DMS79 treated with DMSO at 0.1 percent for 48 hours (cell line): ENCODE data around the gene SLC6A3.
"Not testable (repeated sequence)": the region's sequence is repeated elsewhere in the genome, so short reads cannot be mapped to it uniquely, and the experiment has no call there.

Experiments
- DNase-seq: peaks from one replicate; lab custom pipeline; 2025; lab: John Stamatoyannopoulos, UW

The SLC6A3 gene

GRCh38 chr5:1477341-1477740 lies 32.1 kb upstream of the SLC6A3 start:
- DNase-seq: no peak

GRCh38 chr5:1476967-1477310 lies 31.7 kb upstream of the SLC6A3 start:
- no peak for DNase-seq

GRCh38 chr5:1476181-1476966 lies 31.1 kb upstream of the SLC6A3 start:
- DNase-seq: no peak

GRCh38 chr5:1475544-1475900 lies 30.3 kb upstream of the SLC6A3 start:
- not testable (repeated sequence) for DNase-seq

GRCh38 chr5:1474866-1475543 lies 29.8 kb upstream of the SLC6A3 start:
- no peak for DNase-seq

GRCh38 chr5:1474183-1474839 lies 29.1 kb upstream of the SLC6A3 start:
- DNase-seq: no peak

- no peak for DNase-seq
Observed at GRCh38 chr5:1473746-1474145, 28.5 kb upstream of the SLC6A3 start.

GRCh38 chr5:1472964-1473628 lies 27.9 kb upstream of the SLC6A3 start:
- no peak for DNase-seq

GRCh38 chr5:1471997-1472963 lies 27.0 kb upstream of the SLC6A3 start:
- DNase-seq: no peak

GRCh38 chr5:1471240-1471853 lies 26.1 kb upstream of the SLC6A3 start:
- DNase-seq: no peak

GRCh38 chr5:1470762-1471211 lies 25.5 kb upstream of the SLC6A3 start:
- no peak for DNase-seq

GRCh38 chr5:1468629-1469527 lies 23.6 kb upstream of the SLC6A3 start:
- DNase-seq: no peak

GRCh38 chr5:1468247-1468612 lies 23.0 kb upstream of the SLC6A3 start:
- DNase-seq: no peak

GRCh38 chr5:1467341-1468246 lies 22.4 kb upstream of the SLC6A3 start:
- DNase-seq: no peak

- DNase-seq: no peak
Observed at GRCh38 chr5:1466631-1467265, 21.5 kb upstream of the SLC6A3 start.

GRCh38 chr5:1465966-1466471 lies 20.8 kb upstream of the SLC6A3 start:
- DNase-seq: no peak

GRCh38 chr5:1465117-1465516 lies 19.9 kb upstream of the SLC6A3 start:
- no peak for DNase-seq

GRCh38 chr5:1464511-1464910 lies 19.3 kb upstream of the SLC6A3 start:
- no peak for DNase-seq
